ENCODE results near the gene OLA1.
A peak's percentile ranks its signal among the peaks of the same experiment; 100 is the strongest.

OLA1 gene

GRCh38 chr2:174035117-174035635 is 213.2 kb downstream of the OLA1 start:
- no peak for DNase-seq (ENCODE audit: low read depth)

DNA sequence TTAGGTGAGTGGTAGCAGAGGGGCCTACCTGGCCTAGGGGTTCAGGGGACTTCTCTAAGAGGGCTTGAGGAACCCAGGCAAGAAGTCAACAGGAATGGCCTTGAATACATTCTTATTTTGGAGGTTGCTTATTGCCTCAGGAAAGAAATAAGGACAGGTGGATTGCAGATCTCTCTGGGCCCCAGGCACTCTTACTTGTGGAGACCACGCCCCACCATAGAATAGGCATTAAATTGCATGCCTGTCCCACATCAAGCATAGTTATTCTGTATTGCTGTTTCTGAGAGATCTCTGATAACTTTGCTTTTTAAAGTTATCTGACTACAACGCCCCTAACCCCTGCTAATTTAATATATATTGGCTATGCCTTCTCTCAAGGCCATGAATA is 215.2 kb downstream of the OLA1 start:
- DNase-seq (ENCODE audit: low read depth), result no peak

DNA sequence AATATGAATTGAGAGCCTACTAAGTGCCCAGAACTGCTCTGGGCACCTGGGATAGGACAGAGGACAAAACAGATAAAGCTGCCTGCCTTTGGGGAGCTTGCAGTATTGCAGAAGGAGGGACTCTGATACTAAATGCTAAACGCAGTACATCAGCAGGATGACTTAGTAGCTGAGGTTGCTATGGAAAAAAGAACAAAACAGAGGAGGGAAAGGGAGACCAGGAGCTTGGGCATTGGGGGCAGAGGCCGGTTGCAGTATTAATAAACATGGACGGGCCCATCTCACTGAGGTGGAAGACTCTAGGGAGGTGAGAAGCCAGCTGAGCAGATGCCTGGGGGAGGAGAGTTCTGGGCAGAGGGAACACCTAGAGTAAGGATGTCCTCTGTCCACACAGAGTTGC is 217.1 kb downstream of the OLA1 start:
- DNase-seq (ENCODE audit: low read depth), result peak; percentile 47

DNA sequence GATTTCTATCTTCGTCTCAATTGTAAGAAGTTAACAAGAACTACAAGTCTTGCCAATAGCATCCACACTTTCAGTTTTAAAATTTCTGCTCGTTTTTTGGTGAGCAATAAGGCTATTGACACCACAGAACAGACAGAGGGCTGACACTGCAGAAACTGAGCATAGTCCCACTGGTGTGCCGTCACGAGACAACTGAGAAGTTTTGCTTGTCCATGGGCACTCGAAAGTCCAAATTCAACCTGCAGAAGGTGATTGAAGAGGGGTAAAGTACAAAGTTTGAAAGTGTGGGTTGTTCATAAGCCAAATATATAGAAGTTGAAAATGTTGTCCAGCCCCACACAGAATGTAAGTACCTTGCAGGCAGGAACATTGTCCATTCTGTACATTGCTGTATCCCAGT is 219.4 kb downstream of the OLA1 start:
- DNase-seq (ENCODE audit: low read depth), result no peak

- no peak for DNase-seq (ENCODE audit: low read depth)
Measured at GRCh38 chr2:174027956-174028355, 220.4 kb downstream of the OLA1 start.

GRCh38 chr2:174026122-174026845 is 222.0 kb downstream of the OLA1 start:
- DNase-seq (ENCODE audit: low read depth), result peak; percentile 94

DNA sequence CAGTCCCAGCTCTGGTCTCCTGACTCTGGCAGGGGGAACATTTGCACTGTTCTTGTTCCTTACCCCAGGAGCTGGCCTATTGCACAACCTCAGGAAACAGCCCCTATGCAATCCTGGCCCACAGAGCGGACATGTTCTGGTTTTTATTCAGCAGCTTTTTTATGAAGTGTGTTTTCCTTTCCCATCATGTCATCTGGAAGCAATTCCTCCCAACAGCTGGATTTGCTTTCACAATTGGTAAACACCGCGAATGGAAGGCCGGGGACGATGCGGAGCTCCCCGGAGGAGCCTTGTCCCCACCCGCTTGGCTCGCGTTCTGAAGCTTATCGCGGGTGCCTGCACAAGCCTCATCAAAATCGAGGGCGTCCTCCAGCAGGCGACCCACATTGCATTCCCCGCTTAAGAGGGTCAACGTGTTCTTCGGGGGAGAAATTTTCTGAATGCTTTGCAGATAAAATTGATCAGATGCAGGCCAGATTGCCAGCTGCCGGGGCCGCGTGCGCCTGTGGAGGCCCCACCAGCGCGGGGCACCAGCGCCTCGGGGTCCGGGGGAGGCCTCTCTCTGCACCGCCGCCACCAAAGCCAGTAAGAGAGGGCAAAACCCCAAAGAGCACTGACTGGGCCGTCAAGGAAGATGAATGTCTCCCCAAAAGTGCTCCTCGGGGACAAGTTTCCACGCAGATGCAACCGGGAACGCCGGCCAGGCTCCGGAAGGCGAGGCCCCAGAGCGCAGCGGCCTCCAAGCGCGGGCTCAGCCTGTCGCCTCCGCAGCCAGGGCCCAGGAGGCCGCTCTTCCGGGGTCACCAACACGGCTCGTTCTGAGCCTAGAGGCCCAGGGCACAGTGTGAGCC is 222.8 kb downstream of the OLA1 start:
- peak; percentile 94 for DNase-seq (ENCODE audit: low read depth)

- DNase-seq (ENCODE audit: low read depth), result peak; percentile 74
Measured at GRCh38 chr2:174024524-174025270, 223.6 kb downstream of the OLA1 start.

DNA sequence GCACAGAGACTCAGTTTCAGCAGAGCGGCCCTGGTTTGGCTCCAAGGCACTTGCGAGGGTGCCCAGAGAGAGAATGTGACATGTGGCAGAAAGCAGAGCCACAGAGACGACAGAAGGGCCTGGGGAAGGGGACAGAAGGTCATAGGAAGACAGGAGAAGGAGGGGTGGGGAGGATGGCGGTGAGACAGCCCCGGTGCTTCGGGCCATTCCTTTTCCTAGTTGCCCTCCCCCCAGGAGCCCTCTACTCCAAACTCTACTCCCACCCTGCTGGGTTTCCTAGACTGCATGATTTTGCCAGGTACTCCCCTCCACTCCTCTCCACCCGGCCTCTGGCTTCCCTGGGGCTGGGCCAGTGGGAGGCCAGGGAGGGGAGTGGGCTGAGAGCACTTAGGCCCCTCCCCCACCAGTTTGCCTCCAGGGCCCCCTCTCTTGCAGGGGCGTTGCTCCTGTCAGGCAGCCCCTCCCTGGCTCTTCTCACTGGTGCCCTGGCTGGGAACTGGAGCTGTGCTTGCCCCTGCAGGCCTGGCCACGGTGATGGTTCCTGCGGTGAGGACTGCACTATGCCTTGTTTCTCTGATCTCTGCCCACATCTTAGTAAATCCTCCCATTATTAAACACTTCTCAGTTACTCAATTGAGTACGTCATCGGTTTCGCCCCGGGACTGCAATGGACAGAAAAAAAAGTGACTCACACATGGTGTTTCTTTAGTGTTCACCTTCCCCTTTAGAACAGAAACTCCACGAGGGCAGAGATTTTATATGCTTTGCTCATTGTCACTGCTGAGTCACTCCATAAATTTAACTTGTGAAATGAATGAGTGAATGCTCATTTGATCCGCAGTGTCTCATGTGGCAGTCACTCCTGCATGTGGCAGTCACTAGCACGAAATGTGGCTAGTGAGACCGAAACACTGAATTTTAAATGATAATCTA is 224.5 kb downstream of the OLA1 start:
- peak; percentile 99 for DNase-seq (ENCODE audit: low read depth)
